ENCODE results near the gene SPG11. TPM values are rescaled to one million over a fixed set of nuclear protein-coding genes. Genes with fewer than 3 reads are reported as not detected.

Gene SPG11
- total and polyA plus RNA-seq, 2 donors (not counting 1 experiment from before 2014, with no cell fraction given) = 134 to 219 TPM

DNA sequence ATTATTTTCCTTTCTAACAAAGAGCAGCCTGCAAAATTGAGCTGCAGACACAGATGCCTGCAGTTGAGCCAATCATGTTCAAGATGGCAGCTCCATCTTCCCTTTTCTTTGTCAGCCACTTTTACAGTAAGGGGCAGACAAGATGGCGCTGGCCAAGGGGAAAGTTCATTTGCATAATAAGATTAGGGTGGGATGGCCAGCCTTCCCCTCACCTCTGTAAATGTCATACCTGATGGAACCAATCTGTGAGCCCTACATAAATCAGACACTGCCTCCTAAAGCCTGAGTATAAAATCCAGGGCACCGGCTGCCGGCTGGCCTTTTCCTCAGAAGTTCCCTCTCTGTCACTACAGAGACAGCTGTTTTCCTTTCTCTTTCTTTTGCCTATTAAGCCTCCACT lies 31.8 kb upstream of the SPG11 start:
- H3K4me3 Mint-ChIP-seq = no peak overlapping the region
- CTCF ChIA-PET = interaction anchor here (0.6 to 1.8 kb wide), 4 partner anchors 12 to 32 kb away, joined by 3 to 6 read pairs (median 3); partner anchors contain the start of gene SPG11
- Histone ChIP-seq H3K4me1 (ENCODE audit: control insufficient read depth in 2 of 2, insufficient read depth in 2 of 2, low read length in 2 of 2) (peaks cover 2 to 4% of the 10 kb centered on the region in 2 donors), H3K4me2 (replicated peaks; ENCODE audit: low read depth, low read length, poor library complexity, severe bottlenecking) (no peak overlapping the region), H3K27ac (ENCODE audit: low read length in 2 of 2) (no peak overlapping the region), H3K4me3 (ENCODE audit: control extremely low read depth in 1 of 5, extremely low read depth in 1 of 5, insufficient read depth in 1 of 5, low read depth in 2 of 5, low read length in 4 of 5) (no peak overlapping the region), H3K9me3 (ENCODE audit: control extremely low read depth in 1 of 3, control insufficient read depth in 2 of 3, insufficient read depth in 1 of 3, low read length in 2 of 3) (no peaks in the 10 kb centered on the region), H3K36me3 (replicated peaks in 1 of 2; ENCODE audit: control extremely low read depth in 1 of 2, control insufficient read depth in 1 of 2, extremely low read depth in 1 of 2, insufficient read depth in 2 of 2, low read length in 1 of 2) (no peaks in the 10 kb centered on the region), H3K27me3 (replicated peaks in 1 of 4; ENCODE audit: control extremely low read depth in 1 of 4, control insufficient read depth in 3 of 4, insufficient read depth in 4 of 4, low read length in 3 of 4) (no peaks in the 10 kb centered on the region), H3K9ac (ENCODE audit: low read length) (no peak overlapping the region), H4K20me1 (ENCODE audit: control insufficient read depth, insufficient read depth, low read length, poor library complexity, severe bottlenecking) (no peaks in the 10 kb centered on the region), H2AFZ (ENCODE audit: insufficient read depth, low read depth, low read length, poor library complexity, severe bottlenecking) (no peak overlapping the region), H3K79me2 (ENCODE audit: control insufficient read depth, insufficient read depth, low read length) (no peaks in the 10 kb centered on the region)
- H3K9me3 Mint-ChIP-seq (ENCODE audit: insufficient read depth) = no peaks in the 10 kb centered on the region
- ATAC-seq (ENCODE audit: low read depth) (no peak), DNase-seq (no peak)
- TF ChIP-seq EZH2 (IDR thresholded peaks at IDR 0.05; ENCODE audit: borderline replicate concordance, insufficient read depth, low read depth, low read length, poor library complexity, severe bottlenecking) = no peak
- intact Hi-C loops (cut with micrococcal nuclease) = no loop called here
- H3K4me1 Mint-ChIP-seq = peaks cover 5% of the 10 kb centered on the region
- H3K27me3 Mint-ChIP-seq = no peaks in the 10 kb centered on the region
- WGBS (ENCODE audit: insufficient coverage) = 94% methylated on average over 2 of the region's 3 CpGs
- no peak overlapping the region for H3K27ac Mint-ChIP-seq
- POLR2A ChIA-PET = no interaction called here

DNA sequence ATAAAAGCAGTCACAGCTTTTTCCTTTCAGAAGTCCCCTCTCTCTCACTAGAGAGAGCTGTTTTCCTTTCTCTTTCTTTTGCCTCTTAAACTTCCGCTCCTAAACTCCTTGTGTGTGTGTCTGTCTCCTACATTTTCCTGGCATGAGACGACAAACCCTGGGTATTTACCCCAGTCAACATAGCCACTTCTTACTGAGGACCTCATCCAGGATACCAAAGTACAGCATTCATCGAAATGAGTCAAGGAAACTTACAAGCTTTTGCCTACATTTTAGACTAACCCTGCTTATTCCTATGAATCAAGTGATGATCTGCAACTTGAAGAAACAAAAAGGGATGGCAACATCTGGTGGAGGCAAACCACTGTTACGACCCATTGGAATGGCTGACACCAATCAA lies 31.0 kb upstream of the SPG11 start:
- no peak overlapping the region for H3K9ac ChIP-seq (ENCODE audit: low read length)
- Mint-ChIP-seq H3K27ac (no peak overlapping the region), H3K4me3 (no peak overlapping the region), H3K27me3 (no peaks in the 10 kb centered on the region), H3K9me3 (ENCODE audit: insufficient read depth) (no peaks in the 10 kb centered on the region), H3K4me1 (peaks cover 6% of the 10 kb centered on the region)
- H3K4me3 ChIP-seq (ENCODE audit: control extremely low read depth in 1 of 5, extremely low read depth in 1 of 5, insufficient read depth in 1 of 5, low read depth in 2 of 5, low read length in 4 of 5) = no peak overlapping the region
- peaks cover 5 to 6% of the 10 kb centered on the region in 2 donors for H3K4me1 ChIP-seq (ENCODE audit: control insufficient read depth in 2 of 2, insufficient read depth in 2 of 2, low read length in 2 of 2)
- intact Hi-C loops (cut with micrococcal nuclease) = no loop called here
- TF ChIP-seq, protein P1, sequence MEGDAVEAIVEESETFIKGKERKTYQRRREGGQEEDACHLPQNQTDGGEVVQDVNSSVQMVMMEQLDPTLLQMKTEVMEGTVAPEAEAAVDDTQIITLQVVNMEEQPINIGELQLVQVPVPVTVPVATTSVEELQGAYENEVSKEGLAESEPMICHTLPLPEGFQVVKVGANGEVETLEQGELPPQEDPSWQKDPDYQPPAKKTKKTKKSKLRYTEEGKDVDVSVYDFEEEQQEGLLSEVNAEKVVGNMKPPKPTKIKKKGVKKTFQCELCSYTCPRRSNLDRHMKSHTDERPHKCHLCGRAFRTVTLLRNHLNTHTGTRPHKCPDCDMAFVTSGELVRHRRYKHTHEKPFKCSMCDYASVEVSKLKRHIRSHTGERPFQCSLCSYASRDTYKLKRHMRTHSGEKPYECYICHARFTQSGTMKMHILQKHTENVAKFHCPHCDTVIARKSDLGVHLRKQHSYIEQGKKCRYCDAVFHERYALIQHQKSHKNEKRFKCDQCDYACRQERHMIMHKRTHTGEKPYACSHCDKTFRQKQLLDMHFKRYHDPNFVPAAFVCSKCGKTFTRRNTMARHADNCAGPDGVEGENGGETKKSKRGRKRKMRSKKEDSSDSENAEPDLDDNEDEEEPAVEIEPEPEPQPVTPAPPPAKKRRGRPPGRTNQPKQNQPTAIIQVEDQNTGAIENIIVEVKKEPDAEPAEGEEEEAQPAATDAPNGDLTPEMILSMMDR (IDR thresholded peaks at IDR 0.05) = no peak
- no peak for TF ChIP-seq EZH2 (IDR thresholded peaks at IDR 0.05; ENCODE audit: borderline replicate concordance, insufficient read depth, low read depth, low read length, poor library complexity, severe bottlenecking)
- H3K36me3 ChIP-seq (replicated peaks in 1 of 2; ENCODE audit: control extremely low read depth in 1 of 2, control insufficient read depth in 1 of 2, extremely low read depth in 1 of 2, insufficient read depth in 2 of 2, low read length in 1 of 2) = no peaks in the 10 kb centered on the region
- no peak overlapping the region for H3K4me2 ChIP-seq (replicated peaks; ENCODE audit: low read depth, low read length, poor library complexity, severe bottlenecking)
- ATAC-seq (ENCODE audit: low read depth) (no peak), DNase-seq (no peak)
- WGBS (ENCODE audit: insufficient coverage) = 97% methylated on average over 3 of the region's 4 CpGs
- H3K9me3 ChIP-seq (ENCODE audit: control extremely low read depth in 1 of 3, control insufficient read depth in 2 of 3, insufficient read depth in 1 of 3, low read length in 2 of 3) = no peaks in the 10 kb centered on the region
- CTCF ChIA-PET = interaction anchor here (1.0 kb wide), 1 partner anchor 24 kb away, joined by 3 read pairs; no protein-coding TSS in a partner anchor
- H2AFZ ChIP-seq (ENCODE audit: insufficient read depth, low read depth, low read length, poor library complexity, severe bottlenecking) = no peak overlapping the region
- no peaks in the 10 kb centered on the region for H3K79me2 ChIP-seq (ENCODE audit: control insufficient read depth, insufficient read depth, low read length)
- no peak overlapping the region for H3K27ac ChIP-seq (ENCODE audit: low read length in 2 of 2)
- H3K27me3 ChIP-seq (replicated peaks in 1 of 4; ENCODE audit: control extremely low read depth in 1 of 4, control insufficient read depth in 3 of 4, insufficient read depth in 4 of 4, low read length in 3 of 4) = no peaks in the 10 kb centered on the region
- POLR2A ChIA-PET = no interaction called here
- H4K20me1 ChIP-seq (ENCODE audit: control insufficient read depth, insufficient read depth, low read length, poor library complexity, severe bottlenecking) = no peaks in the 10 kb centered on the region
